Activated CD8-positive, alpha-beta memory T cell treated with anti-CD3 and anti-CD28 coated beads for 48 hours (primary cell): ENCODE data around the gene PCSK6.

ENCODE experiments used
- DNase-seq, 3 experiments: peaks; one replicate each; pipeline ENCODE4 v3.0.0-alpha.2; 2020; ENCODE audit warnings: low read depth in 2 of 3, low spot score in 2 of 3

Gene PCSK6

DNA sequence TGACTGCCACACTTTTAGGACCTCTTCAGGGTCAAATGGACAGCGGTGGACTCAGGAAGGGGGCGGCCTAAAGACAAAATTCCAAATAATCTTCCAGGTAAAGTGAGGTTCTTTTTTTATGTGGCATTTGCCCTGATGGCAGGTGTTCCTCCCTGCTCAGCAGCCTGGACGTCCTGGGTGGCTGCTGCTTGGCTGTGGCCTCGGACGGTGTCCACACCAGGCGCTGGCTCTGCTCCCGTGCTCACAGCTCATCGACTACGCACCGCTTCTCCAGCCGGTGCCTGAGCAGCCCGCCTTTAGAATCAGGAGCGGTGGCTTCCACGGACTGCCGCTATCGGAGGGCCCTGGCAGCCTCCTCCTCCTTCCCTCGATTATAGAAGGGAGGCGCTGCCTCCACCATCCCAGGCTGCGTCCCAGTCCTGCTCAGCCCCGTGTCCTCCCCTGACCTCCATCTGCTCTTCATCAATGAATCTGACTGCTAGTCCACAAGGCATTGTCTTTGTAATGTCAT lies 41.9 kb downstream of the PCSK6 start:
- DNase-seq, result no peak

DNA sequence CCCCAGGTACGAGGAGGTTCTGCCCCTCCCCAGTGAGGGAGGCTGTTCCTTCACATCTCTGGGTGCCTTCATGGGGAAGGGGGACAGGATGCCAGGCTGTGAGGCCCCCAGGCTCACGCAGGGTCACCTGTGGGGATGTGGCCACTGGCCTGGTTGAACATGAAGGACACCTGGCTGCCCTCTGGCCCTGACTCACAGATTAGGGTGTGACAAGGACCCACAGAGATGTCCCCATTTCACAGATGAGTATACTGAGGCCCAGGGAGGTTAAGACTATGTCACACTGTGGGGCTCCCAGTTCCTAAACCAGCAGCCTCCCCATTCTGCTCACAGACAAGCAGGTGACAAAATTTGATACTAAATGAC lies 42.4 kb downstream of the PCSK6 start:
- DNase-seq, result no peak

DNA sequence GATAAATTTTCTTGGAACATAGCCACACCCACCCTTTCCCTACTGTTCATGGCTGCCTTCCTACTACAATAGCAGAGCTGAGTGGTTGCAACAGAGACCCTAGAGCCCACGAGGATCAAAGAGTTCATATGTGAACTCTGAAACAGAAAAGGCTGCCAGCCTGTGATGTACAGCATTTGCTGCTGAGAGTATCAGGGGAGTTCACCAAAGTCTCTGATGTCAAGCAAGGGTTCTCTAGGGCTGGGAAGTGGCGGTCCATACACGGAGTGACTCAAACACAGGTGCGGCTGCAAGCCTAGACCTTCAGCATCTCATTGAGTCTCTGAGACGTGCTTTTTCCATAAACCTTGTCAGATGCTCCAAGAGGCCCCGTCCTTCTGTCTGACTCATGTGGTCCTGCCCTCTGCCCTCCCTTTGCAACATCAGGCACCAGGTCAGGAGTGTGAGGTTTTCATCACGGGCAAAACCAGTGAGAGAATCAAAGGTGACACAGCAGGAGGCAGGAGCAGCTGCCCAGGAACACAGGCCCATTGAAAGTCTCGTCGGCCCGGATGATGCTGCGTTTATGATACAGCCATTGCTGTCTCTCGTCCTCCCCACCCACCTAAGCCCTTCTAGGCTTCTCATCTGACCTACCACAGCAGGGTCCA lies 42.9 kb downstream of the PCSK6 start:
- no peak for DNase-seq

DNA sequence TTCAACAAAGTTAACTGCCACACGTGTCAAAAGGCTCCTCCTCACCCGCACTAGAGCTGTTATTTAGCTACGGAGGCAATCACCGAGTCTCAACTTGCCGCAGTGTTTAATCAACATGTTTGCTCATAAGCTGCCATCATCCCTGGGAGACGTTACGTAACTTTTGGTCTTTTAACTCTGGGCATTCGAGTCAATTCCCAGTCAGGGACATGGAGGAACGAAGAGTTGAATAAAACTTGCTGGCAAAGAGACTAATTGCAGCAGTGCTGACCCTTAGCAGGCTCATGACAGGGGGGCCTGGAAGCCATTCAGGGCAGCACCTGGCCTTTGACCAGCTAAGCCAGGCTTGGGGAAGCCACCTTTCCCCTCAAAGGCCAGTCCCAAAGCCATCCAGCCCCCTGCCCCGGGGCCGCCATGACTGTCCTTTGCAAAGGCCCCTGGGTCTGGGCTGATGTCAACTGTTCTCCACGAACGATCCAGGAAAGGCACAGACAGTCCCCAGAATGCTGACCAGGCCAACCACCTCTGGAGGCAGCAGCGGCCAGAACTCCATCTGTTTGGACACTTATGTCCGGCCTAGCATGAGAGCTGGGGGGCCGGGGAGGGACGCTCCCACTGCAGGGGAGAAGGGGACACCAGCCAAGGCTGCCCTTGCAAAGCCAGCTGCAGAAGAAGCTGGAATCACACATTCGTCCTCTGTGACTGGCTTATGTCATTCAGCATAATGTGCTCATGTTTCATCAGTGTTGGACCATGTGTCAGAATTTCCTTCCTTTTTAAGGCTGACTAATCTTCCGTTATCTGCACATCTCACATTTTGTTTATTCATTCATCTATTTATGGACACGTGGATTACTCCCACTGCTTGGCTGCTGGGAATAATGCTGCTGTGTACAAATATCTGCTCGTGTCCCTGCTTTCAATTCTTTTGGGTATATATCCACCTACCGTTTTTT lies 43.7 kb downstream of the PCSK6 start:
- no peak for DNase-seq

GRCh38 chr15:101444807-101445508 lies 44.5 kb downstream of the PCSK6 start:
- DNase-seq, result no peak

DNA sequence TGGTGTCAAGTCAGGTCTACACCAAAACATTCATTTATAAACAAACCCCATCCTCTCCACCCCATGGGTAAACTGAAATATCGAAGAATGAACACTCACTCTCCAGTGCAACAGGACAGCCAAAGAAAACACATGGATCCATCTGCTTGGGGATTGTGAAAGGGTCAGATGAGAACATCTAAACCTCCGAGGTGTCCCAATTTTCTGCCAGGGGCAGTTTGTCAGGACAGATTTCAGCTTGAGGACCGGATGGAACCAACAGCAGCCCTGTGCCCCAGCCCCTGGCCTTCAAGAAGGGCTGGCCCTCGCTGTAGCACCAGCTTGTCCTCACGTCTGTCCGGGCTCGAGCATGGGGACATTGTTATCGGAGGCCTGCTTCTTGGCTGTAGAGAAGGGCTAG lies 45.5 kb downstream of the PCSK6 start:
- DNase-seq, result no peak

GRCh38 chr15:101442272-101442671 lies 47.2 kb downstream of the PCSK6 start:
- no peak for DNase-seq

DNA sequence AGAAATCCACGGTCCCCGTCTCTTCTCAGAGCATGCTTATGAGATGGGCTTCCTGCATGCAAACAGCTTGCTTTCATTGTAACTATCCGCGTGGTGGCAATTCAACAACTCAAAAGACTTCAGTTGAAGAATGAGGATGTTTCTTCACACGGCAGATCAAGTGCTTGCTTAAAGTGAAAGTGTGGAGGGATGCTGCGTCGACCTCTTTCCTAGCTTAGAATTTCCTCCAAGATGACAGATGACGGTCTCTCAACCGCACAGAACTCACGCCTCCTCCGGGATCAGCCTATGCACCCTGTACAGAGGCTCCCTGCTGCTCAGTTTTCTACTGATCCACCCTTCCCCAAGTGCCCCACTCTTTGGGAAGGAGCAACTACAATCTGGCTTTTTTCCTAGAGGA lies 47.8 kb downstream of the PCSK6 start:
- DNase-seq, result no peak

- DNase-seq, result no peak
These were observed 48.5 kb downstream of the PCSK6 start for GRCh38 chr15:101440846-101441590.

DNA sequence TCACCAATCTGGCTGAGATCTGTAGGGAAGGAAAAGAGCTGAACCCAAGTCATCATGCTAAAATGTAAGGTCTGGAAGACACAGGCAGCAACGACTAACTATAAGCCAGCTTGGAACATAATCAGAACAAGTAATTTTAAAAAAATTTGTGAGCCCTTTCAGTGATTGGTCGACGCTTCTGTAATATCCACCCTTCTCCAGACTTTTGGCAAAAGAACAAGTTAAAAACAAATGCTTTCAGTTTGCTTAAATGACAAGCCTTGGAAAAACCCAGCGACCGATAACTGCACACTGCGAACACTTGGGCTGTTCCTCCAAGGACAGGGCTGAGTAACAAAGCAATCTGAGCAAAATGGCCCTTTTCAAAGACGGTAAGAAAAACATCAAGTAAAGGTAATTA lies 49.6 kb downstream of the PCSK6 start:
- no peak for DNase-seq

- DNase-seq, result no peak
These were observed 50.1 kb downstream of the PCSK6 start for GRCh38 chr15:101439285-101439919.

DNA sequence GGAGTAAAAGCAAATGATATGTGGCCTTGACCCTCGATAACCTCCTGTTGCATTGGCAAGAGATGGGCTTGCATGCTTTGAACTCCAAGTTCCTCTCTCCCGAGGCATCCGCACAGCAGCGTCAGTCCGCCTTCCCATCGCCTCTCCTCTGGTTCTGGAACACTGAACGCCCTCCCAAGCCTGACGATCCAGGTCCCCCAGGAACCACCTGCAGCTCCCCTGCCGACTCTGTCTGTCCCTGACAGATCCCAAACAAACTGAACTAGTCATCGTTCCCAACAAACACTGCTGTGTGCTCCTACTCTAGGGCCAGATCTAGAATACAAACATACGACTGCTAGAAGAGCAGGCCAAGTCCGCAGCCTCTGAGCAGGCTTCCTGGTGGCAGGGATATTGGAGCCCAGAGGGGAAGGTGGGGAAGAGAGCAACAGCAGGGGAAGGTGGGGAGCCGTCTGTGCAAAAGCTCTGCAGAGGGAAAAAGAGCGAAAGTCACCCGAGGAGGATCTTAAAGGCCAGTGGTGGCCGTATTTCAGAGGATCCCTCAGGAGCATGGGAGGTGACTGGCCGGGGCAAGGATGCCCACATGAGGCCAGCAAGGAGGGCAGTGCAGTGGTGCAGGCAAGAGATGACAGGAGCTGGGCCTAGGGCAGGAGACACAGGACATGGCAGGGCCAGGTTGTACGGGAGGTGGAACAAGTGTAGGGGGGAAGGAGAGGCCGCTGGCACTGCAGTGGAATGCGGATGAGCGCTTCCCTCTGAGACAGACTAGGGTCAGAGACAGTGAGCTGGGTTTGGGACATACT lies 50.8 kb downstream of the PCSK6 start:
- no peak for DNase-seq

DNA sequence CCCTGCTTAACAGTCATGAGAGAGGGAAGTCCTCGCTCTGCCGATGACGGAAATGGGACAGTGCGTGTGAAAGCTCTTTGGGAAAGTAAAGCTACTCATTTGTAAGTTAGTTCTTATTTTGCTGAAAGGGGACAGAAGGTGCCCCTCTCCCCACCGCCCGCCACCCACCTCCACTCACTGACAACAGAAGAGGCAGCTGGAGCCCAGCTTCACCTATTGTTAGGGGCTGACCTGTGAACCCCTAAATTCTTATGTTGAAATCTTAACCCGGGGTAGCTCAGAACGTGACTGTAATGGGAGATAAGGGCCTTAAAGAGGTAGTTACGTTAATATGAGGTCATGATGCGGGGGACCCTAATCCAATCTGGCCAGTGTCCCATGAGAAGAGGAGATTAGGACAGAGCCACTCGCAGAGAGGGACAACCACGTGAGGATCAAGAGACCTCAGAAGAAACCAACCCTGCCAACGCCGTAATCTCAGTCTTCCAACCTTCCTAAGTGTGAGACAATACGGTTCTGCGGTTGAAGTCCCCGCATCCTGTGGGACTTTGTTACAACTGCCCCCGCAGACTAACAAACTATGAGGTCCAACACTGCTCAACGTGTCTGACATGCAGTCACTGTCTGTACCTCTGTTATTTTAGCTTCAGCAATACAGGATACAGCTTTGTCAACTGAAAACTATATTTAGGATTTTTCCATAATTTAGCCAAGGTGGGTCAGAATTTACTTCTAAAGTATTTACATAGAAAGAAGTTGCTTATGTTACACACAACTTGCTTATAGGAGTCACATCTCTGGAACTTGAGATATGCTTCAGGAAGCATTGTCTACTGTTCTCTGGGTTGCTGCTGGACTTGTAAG lies 51.7 kb downstream of the PCSK6 start:
- DNase-seq, result no peak

DNA sequence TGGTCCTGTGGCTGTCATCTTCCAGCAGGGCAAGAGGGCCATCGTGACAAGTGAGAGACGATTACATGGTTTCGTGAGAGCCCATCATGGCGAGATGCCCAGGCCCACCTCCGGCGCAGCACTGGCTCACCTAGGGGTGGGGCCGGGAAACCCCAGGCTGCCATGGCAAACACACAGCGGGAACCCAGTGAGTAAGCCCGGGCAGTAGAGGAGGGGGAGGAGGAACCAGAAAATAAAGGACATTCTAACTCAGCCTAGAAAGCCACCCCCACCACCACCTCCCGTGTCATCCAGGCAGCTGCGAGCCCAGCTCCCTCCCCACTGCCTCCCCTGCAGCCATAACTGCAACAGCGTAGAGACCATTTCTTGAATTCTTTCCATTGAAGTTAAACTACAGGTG lies 52.3 kb downstream of the PCSK6 start:
- no peak for DNase-seq

GRCh38 chr15:101436526-101436925 lies 53.0 kb downstream of the PCSK6 start:
- DNase-seq, result no peak

- no peak for DNase-seq
These were observed 53.7 kb downstream of the PCSK6 start for GRCh38 chr15:101435761-101436160.

- DNase-seq, result no peak
These were observed 55.2 kb downstream of the PCSK6 start for GRCh38 chr15:101434032-101434920.

GRCh38 chr15:101433396-101433795 lies 56.1 kb downstream of the PCSK6 start:
- DNase-seq, result no peak
